SW480 (cell line): ENCODE results near the gene HSBP1L1.

ENCODE experiments used
- DNase-seq: peaks from one replicate; pipeline ENCODE4 v3.0.0-alpha.2; 2016; ENCODE audit warnings: low spot score

HSBP1L1 gene

GRCh38 chr18:79945118-79946042 is 19.1 kb upstream of the HSBP1L1 start:
- no peak for DNase-seq

GRCh38 chr18:79947054-79947755 is 17.2 kb upstream of the HSBP1L1 start:
- DNase-seq: no peak

- no peak for DNase-seq
Observed at GRCh38 chr18:79947881-79948610, 16.4 kb upstream of the HSBP1L1 start.

DNA sequence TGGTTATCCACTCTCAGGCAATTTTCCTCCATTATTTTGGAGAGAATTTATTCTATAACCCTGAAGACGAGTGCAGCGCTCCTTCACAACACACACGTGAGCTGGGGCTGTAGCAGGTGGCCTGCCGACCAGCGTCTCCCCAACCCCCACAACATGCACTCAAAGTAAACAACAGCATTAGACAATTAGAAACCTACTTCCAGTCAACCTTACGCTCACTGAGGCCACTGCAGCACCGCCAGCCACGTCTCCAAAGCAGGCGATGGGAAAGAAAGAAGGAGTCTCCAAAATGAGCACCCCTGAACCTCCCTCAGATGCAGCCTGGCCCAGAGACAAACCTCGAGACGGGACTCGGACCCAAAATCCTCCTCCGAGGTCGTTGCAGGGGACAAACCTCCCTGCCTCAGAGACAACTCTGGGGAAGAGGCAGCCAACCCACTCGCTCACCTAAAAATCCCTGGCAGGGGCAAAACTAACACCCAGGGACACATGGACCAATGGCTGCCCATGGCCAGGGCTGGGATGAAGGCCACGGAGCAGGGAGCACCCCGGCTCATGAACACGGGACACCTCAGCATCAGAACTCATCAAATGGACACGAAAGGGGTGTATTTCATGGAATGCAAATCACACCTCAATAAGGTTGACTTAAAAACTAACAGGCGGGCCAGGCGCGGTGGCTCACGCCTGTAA is 15.6 kb upstream of the HSBP1L1 start:
- no peak for DNase-seq

DNA sequence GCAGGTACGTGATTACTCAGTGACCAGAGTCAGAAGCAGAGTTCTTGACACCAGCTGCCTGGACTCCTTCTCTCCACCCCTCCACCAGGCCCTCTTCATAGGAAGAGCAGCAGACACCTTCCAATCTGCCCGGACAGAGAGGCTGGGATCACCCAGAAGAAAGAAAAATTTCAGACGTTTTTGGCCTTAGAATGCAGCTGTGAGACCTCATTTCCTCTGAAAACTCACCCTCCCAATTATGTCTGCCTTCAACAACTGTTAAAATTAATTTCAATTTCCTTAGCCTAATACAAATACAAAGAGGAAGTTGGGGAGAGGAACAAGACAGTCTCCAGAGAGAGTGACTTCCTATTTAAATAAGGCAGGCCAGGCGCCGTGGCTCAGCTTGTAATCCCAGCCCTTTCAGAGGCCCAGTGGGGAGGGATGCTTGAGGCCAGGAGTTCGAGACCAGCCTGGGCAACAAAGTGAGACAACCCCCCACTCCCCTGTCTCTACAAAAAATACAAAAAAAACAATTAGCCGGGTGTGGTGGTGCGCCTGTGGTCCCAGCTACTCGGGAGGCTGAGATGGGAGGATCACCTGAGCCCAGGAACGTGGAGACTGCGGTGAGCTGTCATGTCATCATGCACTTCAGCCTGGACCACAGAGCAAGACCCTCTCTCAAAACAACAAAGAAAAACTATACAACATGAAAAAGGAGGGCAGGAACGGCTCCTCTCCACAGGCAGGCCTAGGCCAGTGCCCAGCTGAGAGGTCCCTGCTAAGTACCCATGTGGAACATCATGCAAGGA is 14.6 kb upstream of the HSBP1L1 start:
- DNase-seq: no peak

DNA sequence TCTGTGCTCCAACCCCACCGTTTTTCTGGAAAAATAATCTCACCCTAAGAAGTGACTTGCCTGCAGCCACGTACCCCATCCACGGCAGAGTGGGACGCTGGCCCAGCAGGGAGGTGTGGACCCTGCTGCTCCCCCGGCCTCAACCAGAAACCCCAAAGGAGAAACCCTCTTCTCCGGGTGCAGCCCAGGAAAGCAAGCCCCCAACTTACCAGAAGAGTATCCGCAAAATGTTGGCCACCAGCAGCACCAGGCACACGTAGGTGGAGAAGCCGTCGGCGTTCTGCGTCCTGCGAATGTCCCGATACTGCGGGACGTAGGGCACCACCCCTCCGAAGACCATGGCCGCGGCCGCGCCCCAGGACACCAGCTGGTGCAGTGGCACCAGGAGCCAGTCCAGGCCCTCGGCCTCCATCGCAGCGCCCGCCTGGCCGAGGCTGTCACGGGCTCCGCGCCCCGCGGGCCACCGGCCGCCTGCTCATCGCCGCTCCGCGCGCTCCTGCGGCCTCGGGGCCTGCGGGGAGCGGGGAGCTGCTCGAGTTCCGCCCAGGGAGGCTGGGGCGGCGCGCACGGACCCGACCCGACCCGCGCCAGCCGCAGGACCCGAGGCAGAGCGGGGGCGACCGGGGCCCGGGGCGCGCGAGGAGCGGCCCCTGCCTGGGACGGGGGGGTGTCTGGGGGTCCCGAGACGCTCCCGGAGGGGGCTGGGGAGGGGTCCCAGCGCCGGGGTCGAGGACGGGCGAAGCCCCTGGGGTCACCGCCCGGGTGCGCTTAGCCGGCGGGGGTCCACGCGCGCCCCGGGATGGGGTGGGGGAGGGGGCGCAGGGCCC is 13.7 kb upstream of the HSBP1L1 start:
- DNase-seq: peak; percentile 28

GRCh38 chr18:79951545-79952455 is 12.6 kb upstream of the HSBP1L1 start, which contains the start of gene SLC66A2:
Gene SLC66A2 (minus strand): TSS chr18:79951653. CDS start chr18:79950926, 727 bp downstream.
- DNase-seq: peak; percentile 31

DNA sequence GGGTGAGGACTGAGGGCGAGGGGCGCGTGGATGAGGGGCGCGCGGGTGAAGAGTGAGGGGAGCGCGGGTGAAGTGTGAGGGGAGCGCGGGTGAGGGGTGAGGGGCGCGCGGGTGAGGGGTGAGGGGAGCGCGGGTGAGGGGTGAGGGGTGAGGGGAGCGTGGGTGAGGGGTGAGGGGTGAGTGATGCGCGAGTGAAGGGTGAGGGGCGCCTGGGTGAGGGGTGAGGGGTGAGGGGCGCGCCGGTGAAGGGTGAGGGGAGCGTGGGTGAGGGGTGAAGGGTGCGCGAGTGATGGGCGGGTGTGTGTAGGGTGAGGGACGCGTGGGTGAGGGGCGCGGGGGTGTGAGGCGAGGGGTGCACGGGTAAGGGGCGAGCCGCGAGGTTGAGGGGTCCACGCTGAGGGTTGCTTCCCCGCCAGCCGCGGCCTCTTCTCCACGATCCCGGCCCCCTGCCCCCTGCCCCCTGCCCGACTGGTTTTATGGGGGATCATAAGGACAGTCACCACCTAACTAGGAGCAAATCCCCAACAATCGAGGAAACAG is 11.9 kb upstream of the HSBP1L1 start:
- no peak for DNase-seq

DNA sequence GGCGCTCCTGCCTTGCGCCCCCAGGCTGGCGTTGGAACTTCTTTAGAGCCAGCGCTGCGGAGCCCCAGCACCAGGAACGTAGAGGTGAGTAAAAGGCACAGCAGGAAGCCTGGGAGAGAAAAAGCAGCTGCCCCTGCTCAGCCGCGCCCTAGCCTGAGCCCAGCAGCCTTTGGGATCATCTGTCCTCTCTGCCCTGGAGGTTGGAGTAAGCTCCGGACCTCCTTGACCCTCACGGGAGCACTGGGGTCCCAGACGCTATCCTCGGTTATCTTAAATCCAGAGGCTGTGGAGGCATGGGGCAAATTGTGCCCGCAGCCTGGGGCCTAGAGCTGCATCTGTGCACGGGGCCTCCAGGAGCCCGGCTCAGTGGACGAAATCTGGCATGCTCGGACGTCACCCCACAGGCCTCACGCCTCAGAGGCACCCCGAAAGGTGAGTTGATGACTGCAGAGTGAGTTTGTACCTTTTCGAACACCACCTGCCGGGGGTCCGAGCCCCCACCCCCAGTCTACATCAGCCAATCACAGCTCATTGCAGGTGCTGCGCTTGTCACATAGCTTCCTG is 11.4 kb upstream of the HSBP1L1 start:
- no peak for DNase-seq

DNA sequence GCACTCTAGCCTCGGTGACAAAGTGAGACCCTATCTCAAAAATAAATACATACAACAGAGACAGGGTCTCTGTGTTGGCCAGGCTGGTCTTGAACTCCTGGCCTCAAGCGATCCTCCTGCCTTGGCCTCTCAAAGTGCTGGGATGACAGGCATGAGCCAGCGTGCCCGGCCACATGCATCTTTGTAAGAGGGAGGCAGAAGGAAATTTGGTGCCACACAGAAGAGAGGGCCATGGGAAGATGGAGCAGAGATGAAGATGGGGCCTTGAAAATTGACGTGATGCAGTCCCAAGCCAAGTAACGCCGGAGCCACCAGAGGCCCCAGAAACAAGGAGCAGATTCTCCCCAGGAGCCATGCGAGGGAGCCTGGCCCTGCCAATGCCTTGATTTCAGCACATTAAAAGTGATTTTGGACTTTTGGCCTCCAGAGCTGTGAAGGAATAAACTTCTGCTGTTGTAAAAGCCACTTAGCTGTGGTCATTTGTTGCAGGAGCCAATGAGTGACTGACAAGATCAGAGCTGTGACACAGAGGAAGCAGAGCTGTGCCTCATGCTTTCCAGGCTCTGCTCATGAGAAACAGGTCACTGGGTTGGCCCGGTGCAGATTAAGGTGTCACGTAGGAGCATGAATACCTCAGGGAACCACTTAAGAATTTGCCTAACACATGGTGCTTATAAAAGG is 10.3 kb upstream of the HSBP1L1 start:
- DNase-seq: no peak

DNA sequence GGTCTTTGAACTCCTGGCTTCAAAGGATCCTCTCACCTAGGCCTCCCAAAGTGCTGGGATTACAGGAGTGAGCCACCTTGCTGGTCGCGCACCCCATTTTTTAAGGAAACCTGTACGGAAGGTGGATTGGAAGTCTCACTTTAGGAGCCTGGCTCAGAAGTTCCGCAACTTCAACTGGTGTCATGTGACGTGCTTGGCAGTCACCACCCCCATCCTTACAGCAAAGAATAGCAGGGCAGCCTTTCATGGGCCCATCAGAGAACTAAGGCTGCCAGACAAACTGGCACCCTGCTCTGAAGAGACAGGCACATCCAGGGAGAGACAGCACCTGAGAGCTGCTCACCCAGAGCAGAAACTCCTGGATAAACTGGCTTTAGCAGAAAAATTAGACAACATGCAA is 9.7 kb upstream of the HSBP1L1 start:
- DNase-seq: no peak

DNA sequence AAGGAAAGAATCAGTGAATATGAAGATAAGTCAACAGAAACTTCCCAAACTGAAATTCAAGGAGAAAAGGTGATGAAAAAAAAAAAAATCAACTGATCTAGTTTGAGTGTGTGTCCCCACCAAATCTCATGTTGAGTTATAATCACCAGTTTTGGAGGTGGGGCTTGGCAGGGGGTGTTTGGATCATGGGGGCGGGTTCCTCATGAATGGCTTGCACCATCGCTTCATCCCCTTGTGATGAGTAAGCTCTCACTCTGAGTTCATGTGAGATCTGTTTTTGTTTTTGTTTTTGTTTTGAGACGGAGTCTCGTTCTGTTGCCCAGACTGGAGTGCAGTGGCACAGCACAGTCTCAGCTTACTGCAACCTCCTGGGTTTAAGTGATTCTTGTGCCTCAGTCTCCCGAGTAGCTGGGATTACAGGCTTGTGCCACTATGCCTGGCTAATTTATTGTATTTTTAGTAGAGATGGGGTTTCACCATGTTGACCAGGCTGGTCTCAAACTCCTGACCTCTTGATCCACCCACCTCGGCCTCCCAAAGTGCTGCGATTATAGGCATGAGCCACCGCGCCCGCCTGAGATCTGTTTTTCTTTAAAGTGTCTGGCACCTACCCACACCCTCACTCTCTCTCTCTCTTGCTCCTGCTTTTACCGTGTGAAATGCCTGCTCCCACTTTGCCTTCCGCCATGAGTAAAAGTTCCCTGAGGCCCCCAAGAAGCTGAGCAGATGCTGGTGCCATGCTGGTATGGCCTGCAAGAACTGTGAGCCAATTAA is 9.0 kb upstream of the HSBP1L1 start:
- DNase-seq: no peak

DNA sequence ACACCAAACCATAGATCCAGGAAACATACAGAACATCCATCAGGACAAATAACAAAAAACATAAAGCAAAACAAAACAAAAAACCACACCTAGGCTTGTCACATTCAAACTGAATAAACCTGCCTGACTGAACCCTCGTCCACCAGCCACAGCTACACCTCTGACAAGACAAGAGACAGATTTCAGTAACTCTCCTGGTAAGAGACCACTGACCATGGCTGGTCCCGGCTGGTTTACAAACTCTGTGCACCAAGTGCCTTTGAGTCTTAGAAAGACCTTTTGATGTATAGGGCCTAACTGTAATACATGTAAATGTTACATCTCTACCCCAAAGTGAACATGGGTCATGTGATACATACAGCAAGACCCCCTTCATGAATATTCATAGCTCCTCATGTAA is 8.2 kb upstream of the HSBP1L1 start:
- no peak for DNase-seq

DNA sequence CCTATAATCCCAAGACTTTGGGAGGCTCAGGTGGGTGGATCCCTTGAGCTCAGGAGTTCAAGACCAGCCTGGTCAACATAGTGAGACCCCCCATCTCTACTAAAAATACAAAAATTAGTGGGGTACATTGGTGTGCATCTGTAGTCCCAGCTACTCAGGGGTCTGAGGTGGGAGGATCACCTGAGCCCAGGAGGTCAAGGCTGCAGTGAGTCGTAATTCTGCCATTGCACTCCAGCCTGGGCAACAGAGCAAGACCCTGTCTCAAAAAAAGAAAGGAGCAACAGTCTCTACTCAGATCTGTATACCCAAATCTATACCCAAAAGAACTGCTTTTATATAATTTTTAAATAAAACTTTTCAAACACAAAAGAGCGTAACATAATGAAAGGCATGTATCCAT is 5.5 kb upstream of the HSBP1L1 start:
- no peak for DNase-seq

- peak; percentile 29 for DNase-seq
Observed at GRCh38 chr18:79960161-79960801, 4.2 kb upstream of the HSBP1L1 start.

DNA sequence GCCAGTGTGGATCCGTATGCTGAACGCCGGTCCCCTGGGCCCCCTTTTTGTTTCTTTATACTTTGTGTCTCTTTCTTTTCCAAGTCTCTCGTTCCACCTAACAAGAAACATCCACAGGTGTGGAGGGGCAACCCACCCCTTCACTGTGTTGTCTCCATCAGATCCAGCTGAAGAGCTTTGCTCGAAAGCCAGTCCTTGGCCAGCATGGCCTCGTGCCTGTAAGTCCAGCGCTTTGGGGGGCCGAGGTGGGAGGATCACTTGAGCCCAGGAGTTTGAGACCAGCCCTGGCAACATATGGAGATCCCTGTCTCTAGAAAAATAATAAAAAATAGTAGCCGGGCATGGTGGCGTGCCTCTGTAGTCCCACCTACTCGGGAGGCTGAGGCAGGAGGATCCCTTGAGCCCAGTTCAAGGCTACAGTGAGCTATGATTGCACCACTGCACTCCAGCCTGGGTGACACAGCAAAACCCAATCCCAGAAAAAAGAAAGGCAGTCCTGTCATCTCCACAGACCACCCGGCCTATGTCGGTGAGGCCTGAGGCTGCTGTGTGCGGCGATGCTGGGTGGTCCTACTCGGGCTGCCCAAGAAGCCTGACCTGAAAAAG is 3.4 kb upstream of the HSBP1L1 start:
- no peak for DNase-seq
